HG03064 (cell line): Measurements from ENCODE around the gene FLAD1.

ENCODE experiments used
- ATAC-seq: cut with Tn5 transposase; IDR thresholded peaks from one replicate; pipeline ENCODE4 v1.9.1; 2021; ENCODE audit warnings: low read depth; ENCODE audit not compliant: unreplicated experiment

FLAD1 gene

DNA sequence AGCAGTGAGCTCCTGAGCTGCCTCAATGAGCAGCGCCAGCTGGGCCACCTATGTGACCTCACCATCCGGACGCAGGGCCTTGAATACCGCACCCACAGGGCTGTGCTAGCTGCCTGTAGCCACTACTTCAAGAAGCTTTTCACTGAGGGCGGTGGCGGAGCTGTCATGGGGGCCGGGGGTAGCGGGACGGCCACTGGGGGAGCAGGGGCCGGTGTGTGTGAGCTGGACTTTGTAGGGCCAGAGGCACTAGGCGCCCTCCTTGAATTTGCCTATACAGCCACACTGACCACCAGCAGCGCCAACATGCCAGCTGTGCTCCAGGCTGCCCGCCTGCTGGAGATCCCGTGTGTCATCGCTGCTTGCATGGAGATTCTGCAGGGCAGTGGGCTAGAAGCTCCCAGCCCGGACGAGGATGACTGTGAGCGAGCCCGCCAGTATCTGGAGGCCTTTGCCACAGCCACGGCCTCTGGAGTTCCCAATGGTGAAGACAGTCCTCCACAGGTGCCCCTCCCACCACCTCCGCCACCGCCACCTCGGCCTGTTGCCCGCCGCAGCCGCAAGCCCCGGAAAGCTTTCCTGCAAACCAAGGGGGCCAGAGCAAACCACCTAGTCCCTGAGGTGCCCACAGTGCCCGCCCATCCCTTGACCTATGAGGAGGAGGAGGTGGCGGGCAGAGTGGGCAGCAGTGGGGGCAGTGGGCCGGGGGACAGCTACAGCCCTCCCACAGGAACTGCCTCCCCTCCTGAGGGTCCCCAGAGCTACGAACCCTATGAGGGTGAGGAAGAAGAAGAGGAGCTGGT is 31.8 kb downstream of the FLAD1 start:
- no peak for ATAC-seq

DNA sequence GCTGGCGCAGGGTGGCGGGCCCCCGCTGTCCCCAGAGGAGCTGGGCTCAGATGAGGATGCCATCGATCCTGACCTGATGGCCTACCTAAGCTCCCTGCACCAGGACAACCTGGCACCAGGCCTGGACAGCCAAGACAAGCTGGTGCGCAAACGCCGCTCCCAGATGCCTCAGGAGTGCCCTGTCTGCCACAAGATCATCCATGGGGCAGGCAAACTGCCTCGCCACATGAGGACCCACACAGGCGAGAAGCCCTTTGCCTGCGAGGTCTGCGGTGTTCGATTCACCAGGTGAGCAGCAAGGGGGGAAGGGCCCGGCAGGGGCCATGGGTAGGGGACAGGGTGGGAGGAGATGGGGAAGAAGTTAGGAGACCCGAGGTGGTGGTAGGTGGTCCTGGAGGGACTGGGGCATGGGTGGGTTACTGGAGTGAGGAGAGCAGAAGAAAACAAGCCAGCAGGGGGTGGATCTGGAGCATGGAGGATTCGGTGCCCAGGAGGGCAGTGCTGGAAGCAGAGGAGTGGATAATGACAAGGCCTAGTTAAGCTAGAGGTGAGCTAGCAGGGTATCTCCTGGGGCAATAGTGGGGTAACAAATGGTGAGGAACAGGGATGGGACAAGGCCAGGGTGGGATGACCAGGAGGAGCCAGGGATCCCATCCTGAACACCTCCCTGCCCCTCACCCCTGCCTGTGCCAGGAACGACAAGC is 32.5 kb downstream of the FLAD1 start:
- ATAC-seq, result no peak

DNA sequence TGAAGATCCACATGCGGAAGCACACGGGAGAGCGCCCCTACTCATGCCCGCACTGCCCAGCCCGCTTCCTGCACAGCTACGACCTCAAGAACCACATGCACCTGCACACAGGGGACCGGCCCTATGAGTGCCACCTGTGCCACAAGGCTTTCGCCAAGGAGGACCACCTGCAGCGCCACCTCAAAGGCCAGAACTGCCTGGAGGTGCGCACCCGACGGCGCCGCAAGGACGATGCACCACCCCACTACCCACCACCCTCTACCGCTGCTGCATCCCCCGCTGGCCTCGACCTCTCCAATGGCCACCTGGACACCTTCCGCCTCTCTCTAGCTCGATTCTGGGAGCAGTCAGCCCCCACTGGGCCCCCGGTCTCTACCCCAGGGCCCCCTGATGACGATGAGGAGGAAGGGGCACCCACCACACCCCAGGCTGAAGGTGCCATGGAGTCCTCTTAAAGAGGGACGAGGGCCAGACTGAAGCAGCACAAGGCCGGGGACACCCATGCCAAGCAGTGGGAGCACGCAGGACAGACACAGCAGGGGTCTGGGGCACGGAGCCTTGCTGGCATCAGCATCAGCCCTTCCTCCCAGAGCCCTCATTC is 33.2 kb downstream of the FLAD1 start:
- ATAC-seq, result no peak

DNA sequence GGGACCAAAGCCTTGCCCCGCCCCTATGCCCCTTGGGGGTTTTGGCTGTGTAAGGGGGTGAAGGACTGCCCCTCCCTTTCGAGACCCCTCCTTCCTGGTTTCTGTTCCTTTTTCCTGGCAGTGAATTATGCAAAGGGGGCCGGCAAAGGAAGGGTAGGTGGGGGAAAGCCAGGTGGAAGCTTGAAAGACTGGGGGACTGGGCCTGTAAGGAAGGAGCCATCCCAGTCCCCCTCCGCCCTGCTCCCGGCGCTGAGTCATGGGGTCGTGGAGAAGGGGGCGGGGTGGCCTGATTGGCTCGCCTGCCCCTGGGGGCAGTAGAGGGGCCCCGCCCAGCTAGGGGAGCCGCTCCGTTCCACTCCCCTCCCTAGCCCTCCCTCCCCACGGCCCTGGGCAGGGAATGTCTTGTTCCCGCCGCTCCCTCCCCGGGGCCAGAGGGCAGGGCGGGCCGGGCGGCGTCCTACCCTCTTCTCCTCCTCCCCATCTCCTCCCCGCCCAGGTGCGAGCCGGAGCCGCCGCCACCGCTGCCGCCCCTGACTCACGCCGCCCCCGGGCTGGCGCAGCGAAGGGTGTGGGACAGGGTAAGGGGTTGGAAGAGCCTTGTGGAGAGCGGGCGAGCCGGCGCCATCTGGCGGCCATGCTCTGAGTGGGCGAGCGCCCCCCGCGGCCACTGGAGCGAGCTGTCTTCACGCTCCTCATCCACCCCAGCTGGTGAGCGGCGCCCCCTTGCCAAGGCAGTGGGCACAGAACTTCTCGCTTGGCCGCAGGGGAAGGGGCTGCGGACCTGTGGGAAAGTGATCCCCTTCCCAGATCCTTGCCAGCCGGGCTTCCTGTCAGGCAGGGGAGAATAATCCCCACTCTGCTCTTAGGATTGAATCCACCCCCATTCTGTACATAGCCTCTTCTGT is 34.1 kb downstream of the FLAD1 start:
- no peak for ATAC-seq

DNA sequence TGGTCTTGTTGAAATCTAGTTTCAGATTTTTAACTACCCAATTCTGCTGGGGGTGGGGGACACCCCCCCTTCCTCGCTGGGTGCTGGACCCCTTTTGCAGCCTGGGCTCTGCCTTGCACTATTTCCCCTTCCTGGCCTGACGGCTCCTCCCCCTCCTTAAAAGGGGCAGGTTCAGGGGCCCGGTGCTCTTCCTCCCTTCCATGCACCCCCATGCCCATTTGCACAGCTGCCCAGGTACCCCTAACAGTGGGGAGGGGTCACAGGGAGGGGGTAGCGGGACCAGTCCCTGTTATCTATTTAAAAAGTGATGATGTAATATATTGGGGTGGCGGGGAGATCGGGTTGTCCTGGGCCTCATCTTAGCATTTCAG is 34.8 kb downstream of the FLAD1 start:
- ATAC-seq, result no peak

DNA sequence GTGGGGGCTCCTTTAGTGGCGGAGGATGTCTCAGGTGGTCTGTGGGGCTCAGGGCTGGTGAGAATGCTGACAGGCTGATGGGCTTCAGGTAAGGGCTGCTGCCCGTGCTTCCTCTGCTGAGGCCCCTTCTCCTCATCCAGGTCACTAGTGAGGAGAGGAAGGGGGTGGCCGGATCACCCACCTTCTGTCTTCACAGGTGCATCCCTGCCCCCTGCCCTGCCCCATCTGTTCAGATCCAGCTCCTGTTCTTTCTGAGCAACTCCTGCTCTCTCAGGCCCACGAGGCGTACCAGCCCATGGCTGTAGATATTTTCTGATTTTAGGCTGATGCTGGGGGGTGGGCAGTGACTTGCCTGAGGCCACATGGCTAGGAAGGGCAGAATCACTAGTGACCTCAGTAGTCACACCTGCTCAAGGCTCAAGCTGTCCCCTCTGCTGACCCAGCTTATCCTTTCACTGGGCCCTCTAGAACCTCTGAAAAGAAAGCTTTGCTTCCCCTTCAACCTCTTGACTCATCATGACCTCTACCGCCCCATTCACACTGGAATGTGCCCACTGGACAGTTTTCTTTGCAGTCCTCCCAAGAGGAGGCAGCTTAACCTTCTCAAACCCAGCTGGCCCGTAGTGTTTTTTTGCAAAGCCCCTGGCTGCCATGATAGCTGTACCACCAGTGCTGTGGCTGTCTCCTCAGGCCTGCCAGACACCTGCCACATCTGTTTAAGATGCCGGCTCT is 35.6 kb downstream of the FLAD1 start:
- no peak for ATAC-seq

DNA sequence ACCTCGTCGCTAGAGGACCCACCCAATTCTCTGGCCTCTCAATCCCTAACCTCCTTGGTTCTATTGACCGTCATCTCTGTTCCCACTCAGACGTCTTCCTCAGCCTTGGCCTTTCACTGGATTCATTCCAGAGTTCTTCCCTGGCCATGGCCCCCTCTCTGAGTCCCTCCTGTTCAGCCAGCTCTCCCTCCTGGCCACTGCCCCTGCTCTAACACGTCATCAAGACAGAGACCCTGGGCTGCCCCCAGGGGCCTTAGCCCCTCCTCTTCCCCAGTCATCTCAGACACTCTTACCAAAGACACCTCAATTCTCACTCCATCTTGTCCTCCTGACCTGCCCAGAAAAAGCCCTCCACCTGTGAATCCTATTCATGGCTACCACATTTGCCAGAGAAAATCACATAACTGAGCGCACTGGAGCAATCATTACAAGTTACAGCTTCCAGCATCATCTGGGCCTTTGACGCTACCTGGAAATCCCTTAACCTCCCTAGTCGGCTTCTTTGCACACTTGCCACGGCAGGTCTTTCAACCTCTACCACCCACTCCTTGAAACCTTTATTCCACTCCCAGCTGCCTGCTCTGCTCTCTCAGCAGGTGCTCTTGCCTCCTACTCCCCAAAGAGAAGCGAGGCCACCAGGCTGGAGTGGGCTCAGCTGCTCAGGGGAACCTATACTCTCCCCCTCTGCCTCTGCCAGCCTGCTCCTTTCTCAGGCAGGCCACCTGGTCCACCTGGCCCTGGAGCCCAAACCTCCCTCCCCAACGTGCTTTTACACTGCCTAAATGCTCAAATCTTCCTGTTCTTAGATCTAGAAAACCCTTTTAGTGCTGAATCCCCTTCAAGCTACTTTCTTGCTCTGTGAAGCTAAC is 36.5 kb downstream of the FLAD1 start:
- ATAC-seq, result no peak

DNA sequence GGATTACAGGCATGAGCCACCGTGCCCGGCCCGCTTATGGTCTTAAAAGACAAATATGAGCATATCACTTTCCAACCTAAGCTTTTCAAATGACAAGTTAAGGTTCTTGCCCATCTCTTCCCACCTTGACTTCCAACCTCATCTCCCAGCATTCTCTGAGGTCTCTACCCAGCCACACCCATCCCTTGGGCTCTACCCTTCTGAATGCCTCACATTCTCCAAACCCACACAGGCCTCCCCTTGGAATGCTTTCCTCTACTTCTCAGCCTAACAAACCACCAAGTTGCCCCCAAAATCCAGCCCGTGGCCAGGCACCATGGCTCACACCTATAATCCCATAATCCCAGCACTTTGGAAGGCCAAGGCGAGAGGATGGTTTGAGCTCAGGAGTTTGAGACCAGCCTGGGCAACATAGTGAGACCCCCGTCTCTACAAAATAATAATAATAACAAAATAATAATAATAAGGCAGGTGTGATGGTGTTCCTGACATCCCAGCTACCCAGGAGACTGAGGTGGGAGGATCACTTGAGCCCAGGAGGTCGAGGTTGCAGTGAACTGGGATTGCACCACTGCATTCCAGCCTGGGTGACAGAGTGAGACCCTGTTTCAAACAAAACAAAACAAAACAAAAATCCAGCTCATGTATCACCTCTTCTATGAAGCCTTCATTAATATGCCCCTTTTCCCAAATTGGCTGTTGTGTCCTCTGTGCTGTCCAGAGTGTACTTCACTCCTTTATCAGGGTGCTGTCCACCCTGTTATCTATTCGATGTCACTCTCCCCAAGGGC is 39.2 kb downstream of the FLAD1 start:
- no peak for ATAC-seq

DNA sequence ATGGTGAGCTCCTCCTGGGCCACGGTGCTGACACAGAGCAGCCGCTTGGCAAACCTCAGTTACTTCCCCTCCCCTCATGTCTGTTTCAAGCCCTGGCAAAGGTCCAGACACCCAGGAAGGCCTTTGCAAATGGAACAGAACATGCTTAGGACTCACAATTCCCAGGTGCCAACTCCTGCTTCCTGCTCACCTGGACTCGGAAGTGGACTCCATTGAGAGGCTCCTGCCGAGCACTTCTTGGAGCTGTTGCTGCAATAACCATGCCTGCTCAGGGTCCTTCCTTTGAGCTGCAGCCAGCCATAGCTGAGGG is 39.7 kb downstream of the FLAD1 start:
- ATAC-seq, result no peak

DNA sequence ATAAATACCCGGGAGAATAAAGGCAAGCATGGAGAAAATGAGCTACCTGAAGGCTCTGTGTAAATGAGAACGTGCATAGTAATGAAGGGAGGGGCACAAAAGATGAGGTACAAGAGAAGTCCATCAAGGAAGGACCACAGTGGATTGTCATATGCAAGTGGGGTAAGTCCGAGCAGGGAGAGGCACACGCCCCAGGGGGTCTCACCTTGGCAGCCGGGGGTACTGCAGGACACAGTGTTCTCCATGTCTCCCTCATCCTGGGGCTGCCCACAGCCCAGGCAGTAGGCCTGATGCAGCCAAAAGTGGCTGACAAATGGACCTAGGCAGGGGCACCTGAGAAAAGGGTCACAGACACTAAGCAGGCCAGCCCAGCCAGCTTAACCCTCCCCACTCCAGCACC is 40.5 kb downstream of the FLAD1 start:
- ATAC-seq, result no peak

DNA sequence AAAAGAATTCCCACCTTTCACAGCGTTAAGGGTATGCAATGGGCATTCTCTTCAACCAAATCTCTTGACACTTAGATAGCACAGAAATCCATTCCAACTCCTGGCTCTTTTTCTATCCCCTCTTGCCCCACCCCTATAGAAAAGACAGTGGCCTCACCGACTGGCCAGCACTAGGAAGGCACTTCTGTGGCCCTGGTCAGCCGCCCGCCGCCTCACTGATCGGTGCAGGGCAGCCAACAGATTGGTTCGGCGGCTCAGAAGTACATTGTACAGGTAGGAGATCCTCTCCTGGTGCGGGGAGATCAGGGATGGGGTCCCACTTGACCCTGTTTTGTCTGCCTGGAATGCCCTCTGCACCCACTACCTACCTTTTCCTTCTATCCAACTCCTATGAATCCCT is 41.2 kb downstream of the FLAD1 start:
- ATAC-seq, result no peak

DNA sequence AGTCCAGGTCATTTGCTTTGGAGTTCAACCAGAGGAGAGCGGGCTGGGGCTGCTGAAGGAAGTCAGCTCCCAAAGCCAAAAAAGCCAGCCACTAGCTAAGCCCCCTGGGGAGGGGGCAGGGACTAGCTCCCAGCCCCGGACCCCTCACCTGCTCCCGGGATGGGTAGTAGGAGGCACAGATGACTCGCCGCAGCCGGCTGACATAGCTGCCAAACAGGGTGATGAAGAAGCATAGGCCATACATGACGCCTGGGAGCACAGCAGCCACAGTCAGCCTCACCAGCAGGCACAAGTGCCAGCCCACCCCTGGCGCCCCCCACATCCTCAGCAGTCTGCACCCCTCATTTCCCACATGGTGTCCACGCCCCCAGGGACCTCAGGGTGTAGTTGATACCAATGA is 43.0 kb downstream of the FLAD1 start:
- no peak for ATAC-seq

DNA sequence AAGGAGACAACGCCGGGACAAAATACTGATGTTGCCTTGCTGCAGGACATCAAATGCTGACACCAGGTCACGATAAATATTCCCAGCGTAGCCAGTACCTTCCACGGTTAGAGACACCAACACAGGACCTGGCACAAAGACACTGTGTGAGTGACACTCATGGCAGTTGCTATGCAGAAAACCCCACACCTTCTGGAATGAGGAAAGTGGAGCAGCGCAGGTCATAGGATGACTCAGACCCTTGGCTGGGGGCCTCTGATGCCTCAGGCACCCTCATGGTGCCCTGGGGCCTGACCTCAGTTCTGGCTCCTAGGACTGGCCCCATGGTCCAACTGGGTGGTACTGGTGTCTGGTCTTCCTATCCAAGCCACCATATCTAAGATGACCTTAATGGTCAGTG is 43.4 kb downstream of the FLAD1 start:
- ATAC-seq, result no peak

DNA sequence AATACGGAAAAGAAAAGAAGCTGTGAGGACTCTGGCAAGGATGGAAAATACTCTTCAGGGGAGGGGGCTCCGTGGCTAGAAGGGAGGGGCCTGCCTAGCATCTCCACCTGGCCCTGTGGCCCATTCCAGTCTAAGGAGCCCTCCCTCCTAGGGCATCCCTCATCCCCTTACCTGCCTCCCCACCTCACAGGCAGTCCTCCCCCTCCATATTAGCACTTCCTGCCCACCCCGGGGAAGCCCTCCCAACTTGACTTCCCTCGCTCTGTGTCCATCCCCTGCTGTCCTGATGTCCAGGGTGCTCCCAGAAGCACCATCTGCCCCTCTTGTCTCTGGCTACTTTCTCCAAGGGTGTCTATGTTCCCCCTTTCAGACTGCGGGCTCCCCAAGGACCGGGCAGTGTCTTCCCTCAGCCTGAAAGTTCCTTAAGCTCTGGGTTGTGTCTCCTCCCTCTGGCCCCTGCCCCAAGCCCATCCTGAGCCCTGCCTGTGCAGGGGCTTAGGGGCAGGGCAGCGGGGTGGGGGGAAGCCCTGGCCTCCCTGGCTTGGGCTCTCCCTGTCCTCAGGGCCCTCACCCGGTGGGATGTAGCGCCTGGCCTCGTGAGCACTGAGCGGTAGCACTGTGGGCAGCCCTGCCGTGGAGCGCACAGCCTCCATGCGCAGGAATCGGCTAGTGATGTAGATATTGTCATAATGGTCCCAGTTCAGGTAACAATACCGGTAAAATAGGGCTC is 46.5 kb downstream of the FLAD1 start:
- no peak for ATAC-seq

DNA sequence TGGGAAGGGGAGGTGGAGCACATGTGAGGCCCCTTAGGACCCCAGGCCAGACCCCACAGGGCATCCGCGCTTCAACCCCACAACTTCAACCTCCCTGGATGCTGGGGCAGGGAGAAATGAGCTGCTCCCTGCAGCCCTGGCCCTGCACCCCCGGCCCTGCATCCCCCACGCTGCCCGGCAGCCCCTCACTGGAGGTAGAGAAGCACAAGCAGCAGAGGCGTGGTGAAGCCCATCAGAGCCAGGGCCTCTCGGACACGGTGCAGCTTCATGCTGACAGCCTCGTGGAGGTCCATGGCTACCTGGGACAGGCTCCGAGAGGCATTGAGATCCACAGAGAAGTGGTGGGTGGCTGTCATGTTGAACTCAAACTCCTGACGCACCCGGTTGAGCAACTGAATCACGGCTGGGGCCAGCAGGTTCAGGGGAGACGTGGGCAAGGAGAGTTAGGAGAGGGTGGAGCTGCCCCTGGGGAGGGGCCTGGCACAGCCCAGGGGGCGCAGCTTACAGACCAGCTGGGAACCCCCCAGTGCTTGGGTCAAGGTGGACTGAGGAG is 47.2 kb downstream of the FLAD1 start:
- ATAC-seq, result no peak

DNA sequence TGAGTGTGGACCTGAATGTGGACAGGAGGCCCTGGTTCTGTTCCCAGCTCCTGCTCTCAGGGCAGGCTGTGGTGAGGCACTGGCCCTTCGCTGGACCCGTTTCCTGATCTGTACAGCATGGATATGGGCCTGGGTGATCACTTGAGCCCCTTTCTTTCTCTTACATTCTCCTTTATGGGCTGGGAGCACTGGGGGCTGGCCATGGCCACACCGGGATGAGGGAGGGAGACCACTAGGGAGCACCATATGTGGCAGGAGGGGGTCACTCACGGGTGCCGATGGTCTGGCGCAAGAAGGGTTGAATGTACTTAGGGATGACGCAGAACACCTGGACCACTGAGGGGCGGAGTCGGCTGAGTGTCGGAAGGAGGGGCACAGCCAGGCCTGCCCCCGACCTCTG is 47.8 kb downstream of the FLAD1 start:
- no peak for ATAC-seq

DNA sequence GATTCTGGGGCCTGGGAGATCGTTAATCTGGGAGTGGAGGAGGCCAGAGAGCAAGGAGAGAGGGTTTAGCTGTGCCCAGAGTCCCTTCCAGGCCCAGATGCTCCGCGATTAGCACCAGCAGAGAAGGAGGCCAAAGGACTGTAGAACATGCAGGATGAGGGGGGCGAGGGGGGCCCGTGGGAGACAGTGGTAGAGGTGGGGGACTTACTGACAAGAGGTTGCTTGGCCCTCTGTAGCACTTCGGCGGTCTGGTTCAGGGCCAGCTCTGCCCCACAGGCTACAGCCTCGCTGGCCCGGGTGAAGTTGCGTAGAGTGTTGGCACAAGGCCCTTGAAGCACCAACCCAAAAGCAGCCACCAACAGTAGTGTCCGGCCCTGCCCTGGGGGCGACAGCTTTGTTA is 49.7 kb downstream of the FLAD1 start:
- ATAC-seq, result no peak

DNA sequence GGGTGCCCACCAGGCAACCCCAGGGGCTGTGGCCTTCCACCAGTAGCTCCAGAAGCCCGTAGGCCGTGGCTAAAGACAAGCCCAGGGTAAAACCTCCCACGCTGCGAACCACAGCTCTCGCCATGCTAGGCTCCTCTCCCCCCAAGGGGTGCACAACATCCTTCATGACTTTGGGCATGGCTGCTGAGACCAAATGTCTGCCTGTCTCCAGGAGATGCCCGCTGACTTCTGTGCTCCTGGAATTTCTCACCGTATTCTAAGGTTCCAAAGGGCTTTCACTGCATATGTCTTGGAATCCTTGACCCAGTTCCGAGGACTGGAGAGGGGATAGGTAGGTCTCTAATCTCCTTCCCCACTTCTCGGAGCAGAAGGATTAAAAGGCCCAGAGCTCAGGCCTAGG is 50.4 kb downstream of the FLAD1 start, which contains the start of the genes DCST1 and DCST2:
Gene DCST1 (plus strand): TSS at position 301 of the 400 bp plus-strand sequence. CDS start 213 bp downstream, outside the sequence.
Gene DCST2 (minus strand): TSS at position 258 of the 400 bp plus-strand sequence. CDS start 80 bp downstream, at position 178.
- no peak for ATAC-seq
